Activated CD8-positive, alpha-beta memory T cell treated with anti-CD3 and anti-CD28 coated beads, Interleukin-2, amount 50 U/mL, for 24 hours (primary cell): Measurements from ENCODE around the gene RGP1.

ENCODE experiments used
- DNase-seq: peaks from one replicate; pipeline ENCODE4 v3.0.0-alpha.2; 2020; ENCODE audit errors: extremely low read depth

The RGP1 gene

DNA sequence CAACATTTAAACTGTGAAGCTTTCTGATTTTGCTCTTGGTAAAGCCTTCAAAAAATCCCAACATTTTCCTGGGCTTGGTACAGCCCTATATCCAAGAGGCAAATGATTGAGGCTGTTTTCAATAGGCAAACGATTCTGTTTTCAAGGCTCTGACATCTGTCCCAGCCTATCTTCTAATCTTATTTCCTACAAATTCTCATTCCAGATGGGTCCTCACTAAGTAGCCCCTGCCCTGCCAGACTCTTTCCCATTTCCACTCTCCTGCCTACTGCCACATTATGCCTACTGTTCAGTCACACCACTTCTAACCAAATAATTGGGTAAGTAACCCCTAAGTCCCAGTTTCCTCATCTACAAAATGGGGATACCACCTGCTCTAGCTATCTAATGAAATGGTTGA lies 3.5 kb upstream of the RGP1 start:
- no peak for DNase-seq

DNA sequence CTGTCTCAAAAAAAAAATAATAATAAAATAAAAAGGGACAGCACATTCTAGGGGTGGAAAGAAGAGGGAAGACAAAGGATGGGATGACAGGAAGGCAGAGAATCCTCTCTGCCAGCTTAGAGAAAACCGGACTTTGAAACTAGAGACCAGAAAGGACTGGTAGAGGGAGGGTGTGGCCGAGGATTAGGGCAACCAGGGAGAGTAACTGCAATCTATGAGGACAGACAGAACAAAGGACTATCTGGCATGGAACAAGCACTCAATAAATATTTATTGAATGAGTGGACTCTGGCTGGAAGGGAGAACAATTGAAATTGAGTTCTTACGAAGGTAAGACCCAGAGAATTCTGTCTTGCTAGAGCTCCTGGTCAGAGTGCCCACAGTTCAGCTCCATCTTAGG lies 2.5 kb upstream of the RGP1 start:
- DNase-seq = no peak

DNA sequence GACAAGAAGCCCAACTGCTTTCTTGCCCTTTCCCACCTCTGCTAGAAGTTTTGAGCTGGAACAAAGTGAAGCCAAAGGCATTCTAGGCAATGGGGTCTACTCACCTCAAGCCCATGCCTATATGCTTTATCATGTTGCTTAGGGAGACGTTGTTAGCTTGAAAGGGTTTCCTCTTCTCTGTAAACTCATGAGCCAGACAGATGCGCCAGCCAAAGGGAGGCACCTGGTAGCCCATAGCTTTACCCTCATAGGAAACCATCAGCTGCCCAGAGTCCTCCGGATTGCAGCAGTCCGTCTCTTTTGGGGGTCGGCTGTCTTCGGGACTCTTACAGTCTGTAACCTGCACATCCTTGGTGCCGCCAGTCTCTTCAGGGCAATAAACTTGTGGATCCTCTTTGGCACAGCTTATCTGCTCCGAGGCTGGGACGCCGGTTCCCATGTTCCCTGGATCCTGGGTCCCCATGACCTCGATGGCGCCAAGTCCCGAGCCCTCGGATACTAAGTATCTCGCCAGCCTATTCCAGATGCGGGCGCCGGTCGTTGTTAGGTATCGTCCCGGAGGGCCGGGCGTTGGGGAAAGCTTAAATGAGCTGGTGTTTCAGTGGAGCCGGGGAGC lies 737 bp upstream of the RGP1 start:
- DNase-seq = no peak

DNA sequence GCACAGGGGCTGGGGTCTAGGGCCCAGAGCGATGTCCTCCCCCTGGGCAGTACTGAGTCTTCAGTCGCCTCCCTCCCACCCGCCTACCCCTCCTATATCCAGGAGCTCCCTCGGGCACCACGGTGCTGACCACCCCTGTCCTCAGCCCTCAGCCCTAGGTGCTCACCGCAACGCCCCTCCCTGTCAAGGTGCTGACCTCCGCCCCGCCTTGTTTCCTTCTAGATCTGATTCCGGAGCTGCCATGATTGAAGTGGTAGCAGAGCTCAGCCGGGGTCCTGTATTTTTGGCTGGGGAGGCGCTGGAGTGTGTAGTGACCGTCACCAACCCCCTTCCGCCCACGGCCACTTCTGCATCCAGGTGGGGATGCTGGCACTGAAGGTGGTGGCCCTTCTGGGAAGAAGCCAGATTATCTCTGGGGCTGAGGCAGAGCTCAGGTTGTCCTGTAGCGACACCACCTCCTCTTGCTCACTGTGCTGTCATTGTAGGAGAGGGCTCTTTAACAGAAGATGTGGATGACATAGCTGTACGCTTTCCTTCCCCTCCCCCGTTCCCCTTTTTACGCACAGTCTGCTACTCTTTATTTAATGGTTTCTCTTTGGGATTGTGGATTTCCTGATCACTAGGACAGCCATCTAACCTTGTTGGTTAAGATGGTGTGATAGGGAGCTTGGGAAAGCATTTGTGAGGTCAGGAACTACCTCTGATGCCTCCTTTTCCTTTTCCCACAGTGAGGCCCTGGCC lies 598 bp downstream of the RGP1 start:
- no peak for DNase-seq

DNA sequence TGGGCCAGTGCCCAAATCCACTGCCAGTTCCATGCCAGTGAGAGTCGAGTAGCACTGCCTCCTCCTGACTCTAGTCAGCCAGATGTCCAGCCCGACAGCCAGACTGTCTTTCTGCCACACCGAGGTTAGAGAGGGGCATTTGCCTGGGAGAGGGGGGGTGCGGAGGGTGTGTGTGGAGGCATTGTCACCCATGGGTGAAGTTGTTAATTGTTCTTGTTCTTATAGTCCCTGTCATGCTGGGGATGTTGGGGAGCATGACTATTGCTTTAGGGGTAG lies 1.1 kb downstream of the RGP1 start:
- DNase-seq = no peak

DNA sequence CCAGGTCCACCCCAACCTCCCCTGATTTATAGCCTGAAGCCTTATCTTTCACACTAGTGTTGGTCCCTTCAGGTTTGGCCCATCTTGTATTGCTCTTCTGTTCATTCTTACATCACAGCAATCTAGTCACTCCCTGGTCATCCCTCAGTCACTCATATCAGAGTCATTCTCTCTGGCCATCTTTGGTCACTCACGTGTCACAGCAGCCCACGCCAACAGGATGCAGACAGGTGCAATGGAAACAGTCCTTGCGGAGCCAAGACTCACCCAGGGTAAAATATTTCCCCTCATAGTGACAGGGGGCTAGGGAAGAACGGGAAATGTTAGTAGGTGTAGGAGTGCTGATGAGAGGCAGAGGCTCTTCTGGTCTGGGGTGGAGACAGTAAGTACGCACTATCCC lies 4.4 kb downstream of the RGP1 start:
- no peak for DNase-seq

DNA sequence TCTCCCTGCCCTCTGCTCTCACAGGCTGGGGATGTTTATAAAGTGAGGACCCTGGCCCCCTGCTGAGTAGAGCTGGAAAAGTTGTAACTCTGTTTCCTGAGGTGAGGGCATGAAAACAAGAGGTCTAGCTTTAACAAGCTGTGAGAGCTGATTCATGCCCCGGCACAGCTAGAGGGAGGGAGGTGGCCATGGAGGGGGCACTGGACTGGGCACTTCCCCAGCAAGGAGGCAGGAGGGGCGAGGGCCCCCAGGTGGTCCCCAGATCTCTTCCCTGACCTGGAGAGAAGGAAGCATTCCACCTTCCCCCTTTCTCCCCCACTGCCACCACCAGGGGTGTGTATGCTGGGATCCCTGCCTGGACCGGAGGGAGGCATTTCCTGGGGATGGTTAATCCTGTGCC lies 5.2 kb downstream of the RGP1 start, which contains the start of gene MSMP:
Gene MSMP, minus strand, starts transcription at position 13 of the 400 bp plus-strand sequence. CDS start 147 bp downstream, outside the sequence.
- no peak for DNase-seq

DNA sequence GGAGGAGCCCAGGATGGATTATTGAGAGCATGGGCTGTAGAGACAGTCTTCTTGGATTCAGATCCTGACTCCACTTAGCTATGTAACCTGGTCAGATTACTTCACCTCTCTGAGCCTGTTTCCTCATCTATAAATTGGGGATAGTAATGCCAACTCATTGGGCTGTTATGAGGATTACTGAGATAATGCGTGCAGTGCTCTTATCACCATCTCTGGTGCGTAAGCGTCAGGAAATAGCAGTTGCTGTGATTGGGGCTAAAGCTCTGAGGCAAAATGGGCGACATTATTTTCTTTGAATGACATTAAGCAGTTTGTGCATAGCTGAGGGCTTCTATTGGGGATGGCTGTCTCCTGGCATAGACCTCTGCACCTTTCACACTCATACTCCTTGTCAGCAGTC lies 6.0 kb downstream of the RGP1 start:
- no peak for DNase-seq

DNA sequence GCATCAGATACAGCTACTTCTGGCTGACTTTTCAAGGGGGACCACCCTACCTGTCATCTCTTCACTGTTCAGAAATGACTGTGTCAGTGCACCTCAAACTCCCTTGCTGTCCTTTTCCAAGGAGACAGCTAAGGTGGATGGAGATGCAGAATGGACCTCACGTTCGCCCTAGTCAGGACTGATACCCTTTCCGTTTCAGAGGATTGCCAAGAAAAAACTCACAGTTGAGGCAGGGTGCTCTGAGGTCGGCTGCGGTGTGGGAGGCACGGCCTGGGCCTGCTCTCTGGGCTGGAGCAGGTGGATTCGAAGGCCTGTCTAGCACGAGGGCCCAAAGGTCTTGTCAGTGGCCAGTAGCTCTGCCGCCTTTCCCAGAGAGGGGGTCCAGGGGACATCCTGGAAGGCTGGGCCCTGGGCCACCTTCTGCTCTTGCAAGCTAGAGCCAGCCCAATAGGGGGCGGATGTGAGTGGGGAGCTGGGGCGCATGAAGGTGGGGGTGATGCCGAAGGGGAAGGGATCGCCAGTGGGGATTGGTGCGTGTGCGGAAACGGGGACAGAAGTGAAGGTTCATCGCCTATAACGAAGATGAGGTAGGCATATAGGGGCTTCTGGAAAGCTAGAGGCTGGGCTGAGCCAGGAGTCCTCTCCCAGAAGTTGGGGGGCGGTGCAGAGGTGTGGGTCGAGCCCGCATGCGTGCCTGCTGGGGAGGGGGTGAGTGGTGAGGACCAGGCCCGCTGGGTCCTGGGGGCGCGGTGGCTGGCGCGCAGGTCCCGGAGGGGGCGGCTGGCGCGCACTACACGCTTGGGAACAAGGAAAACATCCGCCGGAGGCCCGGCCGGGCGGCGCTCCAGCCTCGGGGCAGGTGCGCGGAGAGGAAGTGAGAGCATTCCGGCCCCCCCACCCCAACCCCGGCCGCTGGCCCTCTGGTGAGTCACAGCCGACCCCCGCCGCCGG lies 7.5 kb downstream of the RGP1 start:
- DNase-seq = no peak

DNA sequence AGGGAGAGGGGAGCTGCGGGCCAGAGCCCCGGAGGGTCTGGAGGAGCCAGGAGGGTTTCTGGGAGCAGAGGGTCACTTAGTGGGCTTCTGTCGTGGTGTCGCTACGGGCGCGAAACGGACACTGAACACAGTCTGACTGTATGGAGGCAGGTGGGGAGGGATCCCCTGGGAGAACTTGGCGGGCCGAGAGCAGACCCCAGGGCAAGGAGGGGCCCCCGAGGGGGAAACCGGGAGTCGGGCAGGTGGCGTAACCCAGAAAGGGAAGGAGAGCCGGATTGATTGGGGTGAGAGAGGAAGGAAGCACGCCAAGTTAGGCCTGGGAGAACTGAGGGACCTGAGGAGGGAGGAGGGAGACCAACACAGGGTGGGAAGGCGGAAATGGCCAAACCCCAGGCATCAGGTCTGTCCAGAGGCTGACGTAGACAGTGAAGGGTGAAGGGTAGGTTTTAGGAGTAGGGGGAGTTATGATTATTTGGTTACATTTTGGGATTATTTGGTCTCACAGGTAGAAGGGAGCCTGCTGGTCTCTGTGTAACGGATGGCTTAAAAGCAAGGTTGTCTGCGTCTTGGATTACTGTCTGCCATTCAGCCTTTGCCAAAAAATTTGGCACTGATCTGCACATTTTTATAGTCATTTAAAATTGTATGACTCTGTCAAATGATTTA lies 8.3 kb downstream of the RGP1 start:
- no peak for DNase-seq

DNA sequence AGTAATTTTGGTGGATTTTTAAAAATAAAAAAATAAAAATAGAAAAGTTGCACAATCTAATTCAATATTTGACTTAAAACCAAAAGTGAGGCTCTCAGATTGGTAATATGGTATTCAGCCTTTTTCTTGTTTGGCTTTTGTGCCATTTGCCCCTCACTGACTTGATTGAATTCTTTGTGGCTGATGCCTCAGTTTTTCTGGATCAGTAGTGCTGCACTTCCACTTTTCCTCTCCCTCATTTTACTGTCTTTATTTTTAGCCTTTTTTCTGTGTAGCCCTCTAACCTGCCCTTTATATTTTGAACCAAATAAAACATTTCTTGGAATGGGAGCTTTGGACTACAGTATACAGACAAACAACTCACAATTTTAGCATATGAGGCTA lies 8.8 kb downstream of the RGP1 start:
- DNase-seq = no peak

DNA sequence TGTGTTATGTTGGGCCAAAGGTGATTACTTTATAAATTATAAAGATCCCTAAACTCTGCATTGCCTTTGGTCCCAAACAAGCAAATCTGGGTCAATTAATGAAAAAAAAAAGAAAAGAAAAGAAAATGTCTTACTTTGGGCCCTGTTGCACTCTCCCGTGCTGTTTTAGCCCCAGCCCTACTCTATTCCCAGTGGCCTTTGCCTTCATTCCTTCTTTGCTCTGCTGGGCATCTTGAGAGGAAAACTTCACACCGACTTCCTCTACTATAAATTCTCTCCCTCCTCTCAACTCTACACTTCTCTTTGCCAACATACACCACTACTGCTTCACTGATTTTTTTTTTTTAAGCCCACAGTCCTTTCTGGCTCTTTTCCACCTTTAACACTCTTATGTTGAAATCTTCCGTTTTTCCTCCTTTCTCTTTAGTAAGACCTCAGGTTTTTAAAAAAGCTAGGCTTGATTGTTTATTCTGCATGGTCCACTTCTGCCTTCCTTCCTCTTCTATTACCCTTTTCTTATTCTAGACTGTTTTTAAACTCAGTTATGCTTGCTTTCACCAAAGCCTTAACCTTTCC lies 9.5 kb downstream of the RGP1 start:
- no peak for DNase-seq

DNA sequence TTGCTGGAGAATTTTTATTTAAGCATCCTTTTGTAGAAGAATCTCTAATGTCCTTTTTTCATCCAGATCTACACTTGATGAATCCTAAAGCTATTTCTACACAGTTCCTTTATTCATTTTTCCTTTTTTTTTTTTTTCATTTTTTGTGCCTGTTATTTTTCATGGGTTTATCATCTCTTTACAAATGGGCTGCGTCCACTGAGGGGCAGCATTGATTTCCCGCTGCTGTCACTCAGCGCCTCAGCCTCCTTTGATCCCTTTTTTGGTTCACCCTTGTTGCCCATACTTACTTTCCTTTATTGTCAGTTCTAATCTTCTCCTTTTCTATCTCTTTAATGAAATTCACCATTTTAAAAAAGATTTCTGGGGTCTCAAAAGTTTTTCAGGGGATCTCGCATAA lies 10.7 kb downstream of the RGP1 start:
- no peak for DNase-seq

DNA sequence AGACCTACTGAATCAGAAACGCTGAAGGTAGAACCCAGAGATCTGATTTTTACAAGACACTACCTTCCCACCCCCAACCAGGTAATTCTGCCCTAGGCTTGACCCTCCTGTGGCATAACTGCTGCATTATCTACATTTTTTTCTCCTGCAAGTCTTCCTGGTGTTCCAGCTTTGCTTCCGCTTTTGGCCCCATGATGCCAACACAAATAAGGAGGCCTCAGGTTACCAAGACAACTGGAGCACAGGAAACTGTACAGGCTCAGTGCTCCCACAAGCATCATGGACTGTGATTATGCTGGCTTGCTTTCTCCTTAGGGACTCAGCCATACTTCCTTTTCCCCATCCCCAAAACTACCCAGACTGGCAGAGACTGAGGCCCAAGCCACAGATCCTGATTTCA lies 11.6 kb downstream of the RGP1 start:
- DNase-seq = no peak

DNA sequence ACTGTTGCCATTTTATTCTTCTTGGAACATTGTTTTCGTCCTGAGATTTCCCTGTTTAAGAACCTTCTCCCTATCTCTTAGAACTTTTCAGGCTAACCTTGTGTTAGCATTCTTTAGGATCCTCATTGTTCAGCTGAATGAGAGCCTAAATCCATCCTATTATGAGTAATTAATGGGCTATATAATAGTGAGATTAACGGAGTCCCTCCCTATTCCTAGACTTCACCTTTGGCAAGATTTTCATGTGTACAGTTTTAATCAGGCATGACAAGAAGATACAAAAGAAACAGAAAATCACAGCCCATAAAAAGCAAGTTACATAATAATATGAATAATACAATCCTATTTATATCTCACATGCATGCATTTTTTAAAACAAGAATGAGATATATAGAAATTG lies 14.1 kb downstream of the RGP1 start:
- no peak for DNase-seq

DNA sequence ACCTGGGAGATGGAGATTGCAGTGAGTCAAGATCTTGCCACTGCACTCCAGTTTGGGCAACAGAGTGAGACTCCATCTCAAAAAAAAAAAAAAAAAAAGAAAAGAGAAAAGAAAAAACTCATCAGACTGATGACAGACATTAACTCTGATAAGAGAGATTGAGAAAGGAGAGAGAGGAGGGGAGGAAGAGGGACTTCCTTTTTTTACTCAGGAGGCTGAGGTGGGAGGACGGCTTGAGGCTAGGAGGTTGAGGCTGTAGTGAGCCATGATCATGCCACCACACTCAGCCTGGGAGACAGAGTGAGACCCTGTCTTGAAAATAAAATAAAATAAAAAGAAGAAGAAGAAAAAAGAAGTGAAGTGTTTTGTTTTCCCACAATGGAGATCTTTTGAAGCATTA lies 14.7 kb downstream of the RGP1 start:
- no peak for DNase-seq

DNA sequence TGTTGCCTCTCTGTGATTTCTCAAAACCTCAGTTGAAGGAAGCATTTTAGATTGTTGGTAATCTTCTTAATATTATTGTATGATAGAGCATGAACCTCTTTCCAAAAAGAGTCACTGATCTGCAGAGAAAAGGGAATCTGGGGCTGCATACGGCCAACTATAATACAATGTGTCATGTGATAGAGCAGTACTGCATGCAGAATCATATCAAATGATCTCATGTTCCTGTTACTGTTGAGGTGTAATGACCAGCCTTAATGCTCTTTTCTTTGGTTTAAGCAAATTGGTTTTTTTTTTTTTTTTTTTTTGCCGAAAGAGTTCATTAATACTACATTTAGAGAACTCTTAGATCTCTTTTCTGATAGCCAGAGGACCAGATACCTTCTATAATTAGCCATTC lies 17.9 kb downstream of the RGP1 start:
- no peak for DNase-seq

DNA sequence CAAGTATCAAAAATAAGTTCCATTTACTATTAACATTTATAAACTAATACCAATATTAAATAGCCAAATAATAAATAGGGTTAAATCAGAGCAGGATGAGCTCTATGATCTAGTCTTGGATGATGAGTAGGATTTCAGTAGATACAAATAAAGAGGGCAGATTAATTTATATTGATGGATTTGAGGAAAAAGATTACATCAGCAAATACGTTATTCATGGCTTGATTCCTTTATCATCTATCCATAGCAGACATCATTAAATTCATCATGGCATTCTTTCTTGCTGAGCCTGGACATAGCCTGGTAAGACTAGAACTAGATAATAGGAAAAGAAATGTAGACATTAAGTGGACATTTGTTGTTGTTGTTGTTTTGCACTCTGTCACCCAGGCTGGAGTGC lies 18.4 kb downstream of the RGP1 start:
- no peak for DNase-seq

DNA sequence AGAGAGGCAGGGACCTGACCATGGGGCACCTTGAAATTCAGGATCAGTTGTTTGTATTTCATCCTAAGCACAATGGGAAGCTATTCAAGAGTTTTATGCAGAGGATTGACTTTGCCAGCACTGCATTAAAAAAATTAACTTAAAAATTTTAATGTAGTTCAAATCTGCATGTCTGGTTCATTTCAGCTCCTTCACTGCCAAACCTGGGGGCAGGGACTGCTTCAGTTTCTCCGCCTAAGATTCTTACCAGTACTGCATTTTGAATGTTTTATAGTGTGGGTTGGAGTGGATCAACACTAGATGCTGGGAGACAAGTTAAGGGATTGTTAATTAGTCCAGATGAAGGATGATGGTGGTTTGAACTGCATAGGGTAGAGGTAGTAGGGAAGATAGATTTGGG lies 20.7 kb downstream of the RGP1 start:
- DNase-seq = no peak

DNA sequence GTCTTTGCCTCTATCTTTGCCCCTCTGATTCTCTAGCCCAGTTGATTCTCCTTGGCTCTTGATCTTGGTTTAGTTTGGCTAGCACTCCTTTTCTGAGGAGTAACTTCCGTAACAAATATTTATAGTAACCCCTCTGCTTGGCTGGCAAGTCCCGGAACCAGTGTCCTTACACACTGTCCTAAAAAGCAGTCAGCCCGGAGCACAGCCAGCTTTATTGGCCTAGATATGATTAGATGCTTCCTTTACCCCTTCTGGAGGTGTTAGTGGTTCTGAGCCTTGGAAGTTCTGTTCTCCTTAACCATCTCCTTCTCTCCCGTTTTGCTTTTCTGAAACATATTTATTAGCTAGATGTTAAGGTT lies 22.0 kb downstream of the RGP1 start:
- no peak for DNase-seq

DNA sequence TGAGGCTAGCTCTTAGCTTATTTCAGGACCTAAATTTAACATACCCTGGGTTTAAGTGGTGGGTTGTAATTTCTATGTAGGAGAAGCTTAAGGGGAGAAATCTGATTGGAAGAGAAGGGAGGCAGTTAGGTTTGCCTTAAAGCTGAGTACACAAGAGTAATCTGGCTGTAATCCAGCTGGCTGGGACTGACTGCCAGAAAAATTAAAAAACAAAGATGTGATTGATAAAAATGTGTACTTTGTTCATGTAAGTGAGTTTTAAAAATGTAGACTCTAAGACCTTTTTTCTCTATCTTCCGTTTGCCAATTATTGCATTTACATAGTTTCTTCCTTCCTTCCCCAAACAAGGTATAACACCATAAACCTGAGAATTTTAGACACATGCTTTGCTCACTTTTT lies 22.4 kb downstream of the RGP1 start:
- DNase-seq = no peak

DNA sequence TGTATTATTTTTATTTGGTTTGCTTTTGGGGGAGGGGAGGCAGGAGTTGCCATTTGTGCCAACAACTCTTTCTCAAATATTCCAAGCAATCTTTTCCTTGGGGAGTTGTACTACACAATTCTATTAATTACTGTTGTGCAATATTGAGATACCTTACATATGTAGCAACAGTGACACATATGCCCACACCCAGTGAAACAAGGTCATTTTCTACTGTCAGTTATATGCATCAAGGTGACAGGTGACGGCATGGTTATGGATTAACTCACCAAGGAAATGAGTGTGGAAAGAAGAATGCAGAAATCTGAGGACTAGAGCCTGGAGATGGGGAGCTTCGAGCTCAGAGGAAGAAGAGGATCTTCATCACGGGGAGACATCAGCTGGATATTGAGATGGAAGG lies 22.9 kb downstream of the RGP1 start:
- DNase-seq = no peak
